Measurements from ENCODE around the gene RNU7-1.

GRCh38 chr12:6968426-6968825 is 24.8 kb downstream of the RNU7-1 start:
- TF ChIP-seq POLR2AphosphoS5 (IDR thresholded peaks at IDR 0.05; ENCODE audit: low read depth) (no peak; the same call in none of the 2 replicates), REST (IDR thresholded peaks at IDR 0.05; ENCODE audit: insufficient replicate concordance, low read depth) (no peak)

Measured in HL-60 (cell line).